ENCODE results near the gene DOCK9.

DOCK9 gene

GRCh38 chr13:98997011-98997730 is 19.3 kb upstream of the DOCK9 start:
- DNase-seq, result no peak

- no peak for DNase-seq
Measured at GRCh38 chr13:98996046-98996445, 18.2 kb upstream of the DOCK9 start.

DNA sequence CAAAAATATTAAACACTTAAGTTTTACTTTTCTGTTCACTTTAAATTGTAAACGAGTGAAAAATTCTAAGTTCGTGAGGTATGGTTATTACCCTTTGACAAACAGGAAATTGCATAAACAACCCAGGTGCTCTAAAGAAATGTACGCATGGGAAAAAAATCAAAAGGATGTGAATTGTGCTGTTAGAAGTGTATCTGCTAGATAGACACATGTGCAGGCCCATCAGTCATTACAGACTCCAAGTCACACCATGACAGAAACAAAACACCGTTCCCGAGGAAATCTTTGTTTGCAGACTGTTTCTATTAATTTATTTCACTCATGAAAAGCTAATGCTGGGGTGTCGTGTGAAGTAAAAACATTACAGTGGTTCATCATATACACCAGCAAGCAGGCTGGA is 17.0 kb upstream of the DOCK9 start:
- no peak for DNase-seq

DNA sequence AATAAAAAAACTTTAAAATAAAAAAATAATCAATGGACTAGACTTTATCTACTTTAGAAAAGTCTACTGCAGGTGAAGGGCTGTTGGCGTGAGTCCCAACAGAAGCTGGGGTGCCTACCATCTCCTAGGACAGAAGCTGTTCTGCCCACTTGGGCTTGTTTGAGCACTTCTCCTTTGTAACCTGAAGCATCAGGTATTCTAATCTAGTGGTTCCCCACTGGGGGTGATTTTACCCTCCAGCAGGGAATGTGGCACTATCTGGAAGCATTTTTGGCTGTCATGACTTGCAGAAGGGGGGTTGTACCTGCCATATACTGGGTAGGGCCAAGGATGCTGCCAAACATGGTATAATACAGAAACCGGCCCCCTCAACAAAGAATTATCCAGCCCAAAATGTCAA is 16.2 kb upstream of the DOCK9 start:
- no peak for DNase-seq

GRCh38 chr13:98992355-98992754 is 14.5 kb upstream of the DOCK9 start:
- no peak for DNase-seq

- no peak for DNase-seq
Measured at GRCh38 chr13:98990701-98991100, 12.8 kb upstream of the DOCK9 start.

DNA sequence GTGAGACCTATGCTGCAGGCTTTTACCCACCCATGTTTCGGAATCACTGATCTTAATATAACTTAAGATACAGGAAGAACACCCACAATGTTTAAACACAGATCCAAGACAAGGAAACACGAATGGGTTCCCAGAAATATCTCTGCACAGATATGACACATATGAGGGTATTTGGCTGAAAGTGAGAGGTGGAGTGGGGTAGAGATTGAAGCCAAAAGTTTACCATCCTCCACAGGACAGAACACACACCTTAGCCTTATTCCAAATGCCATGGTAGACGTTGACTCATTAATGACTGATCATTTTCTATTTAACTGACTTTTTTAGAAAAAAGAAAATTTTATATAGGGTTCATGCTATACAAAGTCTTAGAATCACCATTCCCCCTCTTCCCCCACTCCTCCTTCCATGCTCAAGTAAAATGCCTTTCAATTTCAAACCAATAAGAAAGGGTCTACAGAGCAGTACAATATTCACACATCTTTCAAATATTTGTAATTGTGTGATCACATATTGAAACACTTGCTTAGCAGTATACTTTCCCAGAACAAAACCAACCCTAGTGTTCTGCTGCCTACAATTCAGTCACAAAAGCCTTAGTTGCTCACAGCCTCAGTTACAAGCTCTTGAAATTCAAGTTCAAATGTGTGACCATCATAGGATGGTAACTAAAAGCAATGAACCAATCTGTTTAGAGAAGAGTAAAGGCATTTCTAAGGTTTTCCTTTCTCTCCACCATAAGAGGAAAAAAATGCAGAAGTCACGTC is 11.8 kb upstream of the DOCK9 start:
- no peak for DNase-seq

GRCh38 chr13:98988780-98989179 is 10.9 kb upstream of the DOCK9 start:
- DNase-seq, result no peak

- DNase-seq, result no peak
Measured at GRCh38 chr13:98988277-98988676, 10.4 kb upstream of the DOCK9 start.

DNA sequence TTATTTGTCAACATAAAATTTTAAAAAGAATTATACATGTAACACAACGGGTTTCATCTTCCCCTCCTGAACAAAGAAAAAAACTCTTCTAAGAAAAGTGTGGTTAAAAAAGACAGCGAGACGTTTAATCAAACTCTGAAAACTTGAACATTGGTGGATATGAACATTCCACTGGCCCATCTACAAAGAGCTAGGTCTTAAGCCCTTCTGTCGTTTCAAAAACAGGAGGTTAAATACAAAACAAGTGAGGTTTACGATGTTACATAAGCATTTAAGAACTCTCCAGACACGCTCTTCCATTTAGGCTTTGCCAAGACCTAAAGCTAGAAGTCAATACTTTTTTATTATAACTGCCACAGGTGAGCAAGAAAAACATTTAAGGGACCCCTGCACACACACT is 9.4 kb upstream of the DOCK9 start:
- no peak for DNase-seq

DNA sequence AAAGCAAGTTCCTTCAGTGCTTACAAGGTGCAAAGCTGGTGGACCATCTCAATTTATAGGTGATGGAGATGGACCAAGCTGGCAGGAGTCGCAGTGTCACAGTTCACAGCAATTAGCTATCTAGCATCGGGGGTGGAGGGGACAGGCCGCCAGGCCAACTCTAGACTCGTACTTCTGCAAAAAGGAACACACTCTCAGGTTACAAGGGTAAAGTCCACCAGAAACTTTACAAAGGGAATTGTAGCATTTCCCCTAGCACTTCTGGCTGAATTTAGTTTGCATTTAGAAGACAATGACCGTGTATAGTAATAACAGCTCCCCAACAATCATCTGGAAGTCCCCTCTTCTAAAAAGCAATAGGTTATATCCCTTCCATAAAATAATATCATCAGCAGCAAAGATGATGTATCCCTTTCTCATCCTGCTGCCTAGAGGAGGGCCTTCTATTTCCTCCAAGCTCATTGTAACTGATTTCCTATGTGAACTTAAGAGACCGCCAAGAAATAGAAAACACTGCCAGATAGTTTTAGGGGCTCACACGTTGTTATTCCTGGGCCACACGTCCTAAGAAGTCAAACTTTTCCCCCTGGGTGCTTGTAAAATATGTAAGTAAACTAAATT is 8.5 kb upstream of the DOCK9 start:
- no peak for DNase-seq

DNA sequence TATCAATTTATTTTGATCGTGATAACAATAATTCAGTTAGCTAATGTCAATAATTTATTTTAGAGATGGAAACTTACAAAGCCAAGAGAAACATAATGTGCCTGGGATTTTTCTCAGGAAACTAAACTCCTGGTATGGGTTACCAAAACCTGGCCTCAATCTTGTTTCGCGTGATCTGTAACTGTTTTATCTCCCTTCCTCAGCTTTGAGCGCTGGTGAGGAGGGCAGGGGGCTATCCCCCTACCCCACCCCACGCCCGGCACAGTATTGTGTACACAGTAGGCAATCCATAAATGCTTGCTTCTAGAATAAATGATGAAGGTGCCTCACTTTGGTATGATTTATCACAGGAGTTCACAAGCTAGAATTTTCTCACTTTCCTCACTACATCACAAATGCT is 7.7 kb upstream of the DOCK9 start:
- no peak for DNase-seq

DNA sequence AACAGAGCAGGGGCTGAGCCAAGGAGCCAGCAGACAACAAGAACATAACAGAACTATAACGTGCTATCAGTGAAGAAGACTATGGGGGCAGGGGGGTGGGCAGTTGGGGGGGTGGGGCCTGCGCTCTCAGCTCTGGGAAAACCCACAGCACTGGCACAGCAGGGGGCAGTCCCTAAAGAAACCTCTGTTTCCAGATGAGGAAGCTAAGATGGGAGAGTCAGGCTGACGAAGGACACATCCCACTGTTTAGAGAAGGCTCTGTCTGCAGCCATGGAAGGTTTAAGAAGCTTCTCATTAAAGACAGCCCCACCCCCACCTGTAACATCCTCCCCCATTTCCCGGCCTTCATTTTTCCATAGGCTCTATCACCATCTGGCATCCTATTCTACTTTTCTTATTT is 7.1 kb upstream of the DOCK9 start:
- no peak for DNase-seq

- no peak for DNase-seq
Measured at GRCh38 chr13:98984118-98984517, 6.3 kb upstream of the DOCK9 start.

DNA sequence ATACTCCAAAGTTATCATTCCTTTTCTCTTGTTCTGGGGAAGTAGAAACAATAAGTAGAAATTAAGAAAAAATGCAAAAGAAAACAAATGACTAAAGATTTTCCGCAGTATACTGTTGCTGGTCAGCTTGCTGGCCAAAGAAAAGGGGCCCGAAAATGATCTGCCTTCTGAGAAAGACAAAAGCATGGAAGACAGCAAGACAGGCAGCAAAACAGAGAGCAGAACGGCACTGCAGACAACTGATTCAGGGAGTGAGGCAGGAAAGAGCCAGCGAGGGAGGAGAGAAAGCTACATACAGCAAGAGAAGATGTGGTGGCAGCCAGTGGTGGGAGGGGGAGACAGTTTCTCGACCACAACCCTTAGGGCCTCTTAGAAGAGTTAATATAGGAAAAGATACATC is 5.3 kb upstream of the DOCK9 start:
- no peak for DNase-seq

DNA sequence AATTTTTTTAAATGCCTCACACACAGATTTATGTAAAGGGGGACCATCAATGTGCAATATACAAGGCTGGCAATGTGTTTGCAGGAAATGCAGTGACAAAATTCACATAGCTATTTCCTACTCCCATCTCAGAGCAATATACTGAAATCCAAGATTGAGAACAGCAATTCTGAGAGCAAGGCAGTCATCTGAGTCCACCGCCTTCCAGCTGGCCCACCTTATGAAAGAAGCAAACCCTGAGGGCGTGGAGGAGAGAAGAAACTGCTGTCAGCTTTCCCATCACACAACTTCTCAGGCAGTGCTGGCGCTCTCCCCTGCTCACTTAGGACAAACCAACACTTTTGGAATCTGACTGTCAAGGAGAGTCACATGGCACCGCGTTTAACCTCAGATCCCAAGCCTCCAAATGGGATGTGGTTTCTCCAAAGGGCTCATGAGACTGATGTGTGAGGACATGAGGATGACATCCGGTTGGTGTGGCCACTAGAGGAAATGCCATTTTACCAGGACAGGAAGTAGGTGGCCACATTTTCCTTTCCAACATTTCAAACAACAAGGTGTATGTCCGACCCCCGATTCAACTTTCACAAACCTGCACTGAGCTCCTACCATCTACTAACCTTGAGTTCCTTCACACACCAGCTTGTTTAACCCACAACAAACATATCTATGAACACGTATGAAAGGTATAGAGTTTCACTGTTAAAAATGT is 3.7 kb upstream of the DOCK9 start:
- DNase-seq, result no peak

GRCh38 chr13:98979012-98979660 is 1.3 kb upstream of the DOCK9 start:
- no peak for DNase-seq

DNA sequence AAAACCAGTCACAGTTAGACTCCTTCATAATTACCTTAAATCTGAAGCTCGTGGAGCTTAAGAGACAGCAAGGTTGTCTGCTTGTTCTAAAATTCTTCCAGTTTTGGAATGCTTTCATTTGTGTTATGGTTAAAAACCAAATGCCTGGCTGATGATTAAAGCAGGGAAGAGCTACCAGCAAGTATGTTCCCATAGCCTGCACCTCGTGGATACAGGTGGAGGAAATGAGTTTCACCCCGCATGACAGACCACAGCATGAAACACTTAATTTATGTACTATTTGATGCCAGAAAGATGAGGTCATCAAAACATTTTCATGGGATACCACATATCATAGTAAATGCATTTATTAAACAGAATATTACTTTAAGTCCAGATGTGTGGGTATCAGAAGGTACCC is 416 bp upstream of the DOCK9 start:
- no peak for DNase-seq

- DNase-seq, result no peak
Measured at GRCh38 chr13:98976941-98977340, 923 bp downstream of the DOCK9 start.

- no peak for DNase-seq
Measured at GRCh38 chr13:98976338-98976737, 1.5 kb downstream of the DOCK9 start.

- DNase-seq, result no peak
Measured at GRCh38 chr13:98975822-98976261, 2.0 kb downstream of the DOCK9 start.

DNA sequence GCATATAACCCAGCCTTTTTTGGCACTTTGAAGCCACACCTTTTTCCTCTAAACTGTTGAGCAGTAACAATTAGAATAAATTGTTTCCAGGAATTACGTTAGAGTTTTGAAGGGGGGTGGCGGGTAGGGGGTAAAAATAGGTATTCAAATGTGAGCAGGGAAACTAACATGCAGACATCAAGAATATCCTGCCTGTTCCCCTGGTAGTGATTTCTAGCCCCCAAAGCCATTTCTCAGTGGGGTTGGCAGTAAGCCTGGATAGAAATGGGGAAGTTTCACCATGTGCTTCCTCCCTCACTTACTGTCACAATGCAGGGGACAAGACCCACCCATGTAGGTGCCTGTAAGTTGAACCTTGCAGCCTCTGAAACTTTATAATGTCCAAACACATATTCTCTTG is 3.8 kb downstream of the DOCK9 start:
- no peak for DNase-seq

DNA sequence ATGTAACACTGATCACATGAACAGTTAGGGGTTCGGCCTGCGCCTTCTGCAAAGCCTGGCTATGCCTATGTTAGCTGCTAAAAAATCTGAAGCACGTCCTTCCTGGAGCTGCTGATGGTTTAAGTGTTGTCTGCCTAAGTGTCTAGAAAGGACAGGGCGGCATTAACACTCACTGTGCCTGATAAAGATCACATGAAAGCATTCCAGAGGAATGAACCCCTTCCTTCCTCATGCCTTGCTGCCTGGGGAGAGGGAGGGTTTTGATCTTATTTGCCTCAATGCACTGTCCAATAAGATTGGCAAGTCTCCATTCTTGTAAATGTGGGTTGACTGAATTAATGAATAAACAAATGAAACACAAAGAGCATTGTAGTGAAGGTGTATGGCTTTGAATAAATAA is 5.2 kb downstream of the DOCK9 start:
- DNase-seq, result no peak

Measured in NCI-H1694 (cell line).